Subcutaneous preadipocyte (primary cell): ENCODE results near the gene UBA5. TPM values are rescaled to one million over a fixed set of nuclear protein-coding genes. Genes with fewer than 3 reads are reported as not detected.

Experiments
- total RNA-seq: library from RNA; depleted of rRNA; stranded (reverse); fragments of >200 nt; gene quantifications from 2 replicates; pipeline ENCODE4 v1.2.3, GENCODE V29; 2012

Gene UBA5
- total RNA-seq = 33.1 and 43.2 TPM in 2 replicates

DNA sequence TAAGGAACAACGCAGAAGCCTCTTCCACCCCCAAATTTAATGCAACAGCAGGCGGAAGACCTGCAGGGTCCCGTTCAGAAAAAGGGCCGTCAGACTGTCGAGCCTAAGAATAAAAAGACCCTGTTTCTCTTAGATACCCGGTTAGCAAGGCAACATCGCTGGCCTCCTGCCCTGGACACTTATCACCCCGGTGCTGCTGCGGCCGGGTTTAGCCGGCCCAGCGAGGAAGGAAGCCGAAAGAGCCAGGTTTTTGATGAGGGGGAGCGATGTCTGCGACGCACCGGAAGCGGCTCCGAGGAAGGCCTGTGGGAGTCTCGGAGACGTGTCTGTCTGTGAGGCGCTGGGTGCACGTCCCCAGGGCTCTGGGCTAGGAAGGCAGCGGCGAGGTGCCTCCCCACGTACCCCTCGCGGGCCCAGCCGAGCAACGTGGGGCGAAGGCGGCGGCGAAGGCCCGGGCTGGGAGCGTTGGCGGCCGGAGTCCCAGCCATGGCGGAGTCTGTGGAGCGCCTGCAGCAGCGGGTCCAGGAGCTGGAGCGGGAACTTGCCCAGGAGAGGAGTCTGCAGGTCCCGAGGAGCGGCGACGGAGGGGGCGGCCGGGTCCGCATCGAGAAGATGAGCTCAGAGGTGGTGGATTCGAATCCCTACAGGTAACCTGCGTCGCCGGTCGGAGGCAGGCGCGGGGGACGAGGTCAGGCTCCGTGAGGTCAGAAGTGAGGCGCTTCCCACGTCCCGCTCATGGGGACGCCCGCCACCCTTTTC lies at the start of gene UBA5:
Gene UBA5 (plus strand): TSS at position 278 of the 759 bp plus-strand sequence. CDS start 209 bp downstream, at position 487.

GRCh38 chr3:132659365-132660051 lies 621 bp upstream of the UBA5 start, which contains the start of gene ACAD11:
Gene ACAD11 (minus strand): TSS chr3:132659809. CDS start chr3:132659751, 58 bp downstream.

GRCh38 chr3:132722165-132723023 lies 62.3 kb downstream of the UBA5 start, which contains the start of gene NPHP3:
Gene NPHP3 (minus strand): TSS chr3:132722409. CDS start chr3:132722355, 54 bp downstream.

Other genes starting within 250 kb of the UBA5 start
- 79.4 and 105 TPM in 2 replicates for gene DNAJC13, start 242.8 kb upstream of the UBA5 start, total RNA-seq
- 2.5 and 8.1 TPM in 2 replicates for gene ACKR4, start 63.1 kb upstream of the UBA5 start, total RNA-seq
- 25.4 and 30.9 TPM in 2 replicates for gene ACAD11, start 520 bp upstream of the UBA5 start, total RNA-seq
- 32.3 and 34.5 TPM in 2 replicates for gene NPHP3, start 62.1 kb downstream of the UBA5 start, total RNA-seq